ENCODE results near the gene LZTFL1.

Gene LZTFL1

GRCh38 chr3:45841757-45842491 lies at the start of gene LZTFL1:
Gene LZTFL1 (minus strand): TSS chr3:45842119. CDS start chr3:45841991, 128 bp downstream.
- peak; percentile 93 for DNase-seq

DNA sequence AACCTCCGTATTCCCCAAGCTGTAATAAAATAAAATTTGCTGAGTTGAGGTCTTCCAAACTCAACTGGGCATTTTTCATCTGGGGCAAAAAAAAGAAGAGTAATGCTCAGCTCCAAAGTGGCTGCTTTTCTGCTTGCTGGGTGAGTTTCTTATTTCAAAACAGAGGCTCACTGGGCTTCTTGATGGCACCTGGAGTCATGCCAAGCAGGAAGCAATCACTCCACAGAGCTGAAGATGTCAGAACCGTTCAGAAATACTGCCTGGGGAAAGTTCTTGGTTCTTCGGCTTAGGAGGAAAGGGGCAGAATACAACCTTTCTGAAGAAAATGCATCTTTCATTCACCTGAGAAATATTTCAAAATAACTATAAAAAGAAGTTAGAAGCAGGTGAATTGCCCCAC lies 48.5 kb upstream of the LZTFL1 start:
- no peak for DNase-seq

- no peak for DNase-seq
These were observed 47.4 kb upstream of the LZTFL1 start for GRCh38 chr3:45889337-45889736.

- no peak for DNase-seq
These were observed 46.0 kb upstream of the LZTFL1 start for GRCh38 chr3:45887759-45888511.

DNA sequence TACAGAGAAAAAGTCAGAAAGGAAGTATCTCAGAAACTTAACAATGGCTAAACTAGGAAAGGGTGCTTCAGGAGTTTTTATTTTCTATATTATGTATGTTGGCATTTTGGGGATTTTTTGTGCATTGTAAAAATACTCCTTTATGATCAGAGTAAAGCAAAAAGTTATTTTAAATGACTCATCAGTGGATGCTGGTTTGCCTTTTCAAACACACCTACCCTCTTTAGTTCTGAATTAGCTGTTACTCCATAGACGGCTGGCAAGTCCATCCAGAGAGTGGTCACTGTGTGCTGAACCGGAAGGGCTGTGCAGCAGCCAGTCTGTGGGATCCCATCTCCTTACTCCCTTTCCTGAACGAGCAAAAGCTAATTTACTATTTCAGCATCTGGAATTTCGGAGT lies 45.4 kb upstream of the LZTFL1 start:
- peak; percentile 12 for DNase-seq

GRCh38 chr3:45885979-45886705 lies 44.2 kb upstream of the LZTFL1 start, which contains the start of gene CCR9:
Gene CCR9 (plus strand): TSS chr3:45886543. CDS start chr3:45894934, 8,391 bp downstream.
- DNase-seq, result no peak

DNA sequence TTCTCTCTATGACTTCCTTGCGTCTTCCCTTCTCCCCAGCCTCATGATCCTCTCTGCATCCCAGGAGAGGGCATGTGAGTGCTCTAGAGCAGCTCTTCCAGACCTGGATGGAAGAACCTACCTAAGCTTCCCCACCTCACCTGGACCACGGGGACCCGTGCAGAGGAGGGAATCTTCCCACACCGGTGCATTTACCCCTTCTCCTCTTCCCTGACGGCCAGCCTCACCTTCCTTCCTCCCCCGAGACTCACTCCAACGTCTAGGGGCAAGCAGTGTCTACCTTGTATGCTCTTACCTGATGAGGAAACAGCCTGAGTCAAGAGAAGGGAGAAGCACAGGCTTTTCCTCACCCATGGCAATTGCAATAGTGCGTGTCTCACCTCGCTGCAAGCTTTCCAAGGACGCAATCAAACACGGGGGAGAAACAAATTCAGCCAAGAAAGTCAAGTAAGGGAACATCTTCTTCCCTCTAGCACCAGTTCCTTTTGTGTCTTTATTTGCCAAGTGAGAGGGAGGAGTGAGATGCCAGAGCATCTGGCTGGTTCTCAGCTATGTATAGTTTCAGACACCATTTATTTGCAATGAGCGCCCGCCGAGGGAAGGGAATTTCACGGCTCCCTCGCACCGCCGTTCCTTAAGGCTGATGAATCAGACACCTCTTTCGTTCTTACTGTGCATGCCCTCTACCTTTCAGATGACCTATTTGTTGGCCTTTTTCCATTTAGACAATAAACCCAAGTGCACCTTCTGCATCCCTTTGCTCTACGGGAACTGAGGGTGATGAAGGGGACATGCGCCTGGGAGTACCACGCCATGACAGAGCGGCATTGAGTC lies 42.7 kb upstream of the LZTFL1 start:
- DNase-seq, result no peak

GRCh38 chr3:45881078-45882022 lies 39.4 kb upstream of the LZTFL1 start:
- DNase-seq, result no peak

- no peak for DNase-seq
These were observed 38.8 kb upstream of the LZTFL1 start for GRCh38 chr3:45880725-45881077.

GRCh38 chr3:45878124-45878523 lies 36.2 kb upstream of the LZTFL1 start:
- DNase-seq, result no peak

DNA sequence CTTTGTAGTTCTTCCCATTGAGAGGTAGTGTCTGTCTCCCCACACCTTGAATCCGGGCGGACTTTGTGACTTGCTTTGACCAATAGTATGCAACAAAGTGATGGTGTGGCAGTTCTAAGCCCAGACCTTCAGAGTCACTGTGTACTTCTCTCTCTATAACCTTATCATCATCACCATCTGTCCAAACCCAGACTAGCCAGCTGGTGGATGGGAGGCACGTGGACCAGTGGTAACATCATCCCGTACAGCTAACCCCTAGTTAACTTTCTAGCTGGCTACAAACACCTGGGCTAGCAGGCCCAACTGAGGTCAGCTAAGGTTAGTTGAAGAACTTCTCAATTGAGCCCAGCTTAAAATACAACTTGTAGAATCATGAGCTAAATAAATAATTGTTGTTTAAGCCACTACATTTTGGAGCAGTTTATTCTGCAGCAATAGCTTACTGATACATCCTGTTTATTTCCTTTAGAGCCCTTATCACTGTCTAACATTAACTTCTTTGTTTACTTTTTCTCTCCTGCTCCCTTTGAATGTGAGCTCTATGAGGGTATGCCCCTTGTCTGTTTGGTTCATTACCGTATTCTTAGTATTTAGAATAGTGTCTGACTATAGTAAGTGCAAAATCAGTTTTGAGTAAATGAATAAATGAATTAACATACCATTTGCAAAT lies 32.9 kb upstream of the LZTFL1 start:
- no peak for DNase-seq

GRCh38 chr3:45873638-45874037 lies 31.7 kb upstream of the LZTFL1 start:
- no peak for DNase-seq

DNA sequence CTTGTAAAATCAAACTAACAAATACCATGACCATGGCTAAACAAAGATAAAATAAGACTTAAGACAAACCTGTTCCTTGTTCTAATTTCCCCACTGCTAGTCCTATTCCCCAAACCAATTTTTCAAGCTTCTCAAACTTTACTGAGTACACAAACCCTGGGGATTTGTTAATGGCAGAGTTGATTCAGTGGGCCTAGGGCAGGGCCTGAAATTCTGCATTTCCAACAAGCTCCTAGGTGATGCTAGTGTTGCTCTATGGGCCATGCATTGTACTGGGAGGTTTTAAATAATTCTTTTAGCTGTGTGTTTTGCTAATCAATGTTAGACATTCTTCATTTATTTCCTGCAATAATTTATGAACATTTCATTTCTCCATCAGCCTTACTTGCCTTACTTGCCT lies 31.1 kb upstream of the LZTFL1 start:
- DNase-seq, result no peak

DNA sequence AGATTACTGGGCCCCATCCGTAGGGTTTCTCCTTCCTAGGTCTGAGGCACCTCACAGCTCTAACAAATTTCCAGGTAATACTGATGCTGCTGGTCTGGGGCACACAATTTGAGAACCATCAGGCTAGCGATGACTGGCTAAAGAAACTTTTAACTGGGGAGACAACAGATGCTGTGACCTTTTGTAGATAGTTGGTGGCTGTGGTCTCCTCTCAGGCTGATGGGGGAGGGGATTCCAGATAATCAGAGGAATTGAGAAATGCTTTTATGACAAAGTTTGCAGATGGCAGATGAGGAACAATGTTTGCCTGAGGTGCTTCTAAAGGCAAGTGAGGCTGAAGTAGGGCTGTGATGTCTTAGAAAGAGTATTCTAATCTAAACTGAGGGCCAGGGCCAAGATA lies 30.6 kb upstream of the LZTFL1 start:
- DNase-seq, result no peak

DNA sequence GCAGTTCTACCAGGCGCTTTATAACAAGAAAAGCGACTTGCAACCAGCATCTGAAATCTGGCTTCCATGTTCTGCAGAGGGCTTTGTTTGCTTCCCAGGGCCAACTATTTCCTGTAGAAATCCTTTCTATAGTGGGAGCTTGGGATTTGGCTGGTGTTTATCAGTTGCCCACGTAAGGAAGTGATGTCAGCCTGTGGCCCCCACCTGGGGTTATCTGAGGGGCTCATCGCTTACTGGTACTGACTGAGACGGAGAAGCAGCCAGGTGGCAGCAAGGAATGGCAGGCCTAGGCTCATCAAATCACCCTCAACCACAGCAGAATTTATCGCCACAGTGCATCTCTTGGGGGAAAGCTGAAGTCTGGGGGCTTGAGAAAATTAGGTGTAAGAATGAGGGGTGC lies 29.9 kb upstream of the LZTFL1 start:
- no peak for DNase-seq

- DNase-seq, result no peak
These were observed 28.2 kb upstream of the LZTFL1 start for GRCh38 chr3:45870099-45870498.

- DNase-seq, result no peak
These were observed 27.7 kb upstream of the LZTFL1 start for GRCh38 chr3:45869638-45870037.

DNA sequence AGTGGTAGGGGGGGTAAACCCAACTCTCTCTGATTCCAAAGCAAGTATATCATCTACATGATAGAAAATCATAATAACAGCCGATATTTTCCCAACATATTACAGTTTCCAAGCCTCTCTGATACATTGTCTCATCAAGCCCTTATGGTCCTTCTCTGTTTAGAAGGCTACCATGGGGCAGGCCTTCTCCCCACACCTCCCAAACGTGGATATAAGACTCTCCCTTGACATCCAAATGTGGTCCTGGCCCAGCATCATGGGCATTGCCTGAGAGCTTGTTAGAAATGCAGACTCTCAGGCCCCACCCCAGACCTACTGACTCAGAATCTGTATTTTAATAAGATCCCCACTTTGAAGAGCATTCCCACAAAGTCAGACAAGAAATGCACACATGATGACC lies 26.7 kb upstream of the LZTFL1 start:
- DNase-seq, result no peak

GRCh38 chr3:45868213-45868612 lies 26.3 kb upstream of the LZTFL1 start:
- DNase-seq, result no peak

DNA sequence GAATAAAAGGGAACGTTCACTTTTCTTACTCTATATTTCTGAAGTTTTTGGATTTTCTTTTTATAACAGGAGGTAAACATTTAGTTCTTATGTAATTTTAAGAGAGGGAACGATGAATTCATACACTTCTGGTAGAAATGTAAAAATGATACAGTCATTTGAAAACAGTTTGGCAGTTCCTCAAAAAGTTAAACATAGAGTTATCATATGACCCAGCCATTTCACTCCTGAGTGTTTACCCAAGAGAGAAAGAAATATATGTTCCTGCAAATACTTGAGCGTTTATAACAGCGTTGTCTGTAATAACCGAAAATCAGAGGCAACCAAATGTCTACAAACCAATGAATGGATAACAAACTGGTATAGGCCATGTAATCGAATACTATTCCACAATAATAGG lies 23.6 kb upstream of the LZTFL1 start:
- no peak for DNase-seq

All from retina (tissue), 1 donor.